Psoas muscle (tissue), 8 donors: ENCODE results near the gene ARHGAP10. TPM values are rescaled to one million over a fixed set of nuclear protein-coding genes. Genes with fewer than 3 reads are reported as not detected.

Experiments used
- ATAC-seq, 4 donors: fragments of 200-7000 bp; cut with Tn5 transposase; one replicate each; pipeline ENCODE4 v1.9.1; 2020; ENCODE audit warnings: moderate library complexity in 3 of 4, mild to moderate bottlenecking in 2 of 4
- DNase-seq, 2 donors: peaks; one replicate each; pipeline ENCODE4 v3.0.0-alpha.2; 2020
- H3K27ac ChIP-seq: fragments of 200-600 bp; one replicate; pipeline ENCODE4 v1.8.0; 2022
- H3K27me3 ChIP-seq, 3 donors: fragments of 200-600 bp in 1 of 3; one replicate each; pipeline versions ENCODE4 v1.6.1 to v1.8.0; 2013 to 2022; ENCODE audit warnings: low read length in 2 of 3, mild to moderate bottlenecking in 2 of 3, moderate library complexity in 1 of 3; ENCODE audit not compliant: insufficient read depth in 3 of 3
- H3K36me3 ChIP-seq, 2 donors: fragments of 200-600 bp in 1 of 2; one replicate each; pipeline versions ENCODE4 v1.6.1 to v1.8.0; 2013 to 2022; ENCODE audit warnings: low read depth in 1 of 2, mild to moderate bottlenecking in 1 of 2, moderate library complexity in 1 of 2; ENCODE audit not compliant: insufficient read depth in 1 of 2
- H3K4me1 ChIP-seq: fragments of 200-600 bp; one replicate; pipeline ENCODE4 v1.8.0; 2022
- H3K4me3 ChIP-seq: fragments of 200-600 bp; one replicate; pipeline ENCODE4 v1.8.0; 2022; ENCODE audit warnings: mild to moderate bottlenecking
- H3K9me3 ChIP-seq: fragments of 200-600 bp; one replicate; pipeline ENCODE4 v1.8.0; 2022
- WGBS, 3 donors: extraction: QIAGEN DNeasy Blood & Tissue Kit; methylation state at CpG; one replicate each; pipeline versions ENCODE4 v1.1.6 to v1.1.7; 2013; 5-methylcytosine and 5-hydroxymethylcytosine counted together
- intact Hi-C, 2 donors: fragments of 100-400 bp; cut with DNase I; formaldehyde crosslinking; loops; one replicate each; pipeline versions ENCODE4 v1.11.0 to v1.14.2; 2022
- polyA plus RNA-seq, 3 donors: library from polyadenylated mRNA; stranded (reverse); fragments of 200-250 nt; gene quantifications; one replicate each; pipeline ENCODE4 v1.2.3, GENCODE V29; 2013
- total RNA-seq, 4 donors: library from RNA; stranded (reverse); fragmentation: NEBNext Ultra II Directional in 2 of 4; extraction: Animal tissue kit (Norgen Biotek cat#: 25700) in 2 of 4; gene quantifications; one replicate each; pipeline versions ENCODE4 v1.2.1 to v1.2.4, GENCODE V29; 2021 to 2023
- TF ChIP-seq, protein P1 (sequence below): fragments of 200-600 bp; IDR thresholded peaks from one replicate; pipeline ENCODE4 v1.8.0; 2022; ENCODE audit warnings: antibody characterized with exemption
- donor health status: healthy with polysubstance abuse.
- donor health status: DM: no; HTN: no; CAD: no; lungs with moderate emphysema.
- donor health status: Bipolar disorder and iron deficiency.
- donor health status: healthy.
- donor health status: DM: yes; HTN: yes; CAD: no.
- donor health status: DM: no; HTN: no; CAD: no.
- donor health status: DM: no; HTN: no; CAD: no.
- donor health status: DM: yes; HTN: yes; CAD: no.

The ARHGAP10 gene
- total and polyA plus RNA-seq, 7 donors: 28.8 to 43.5 (median 34.0) TPM

DNA sequence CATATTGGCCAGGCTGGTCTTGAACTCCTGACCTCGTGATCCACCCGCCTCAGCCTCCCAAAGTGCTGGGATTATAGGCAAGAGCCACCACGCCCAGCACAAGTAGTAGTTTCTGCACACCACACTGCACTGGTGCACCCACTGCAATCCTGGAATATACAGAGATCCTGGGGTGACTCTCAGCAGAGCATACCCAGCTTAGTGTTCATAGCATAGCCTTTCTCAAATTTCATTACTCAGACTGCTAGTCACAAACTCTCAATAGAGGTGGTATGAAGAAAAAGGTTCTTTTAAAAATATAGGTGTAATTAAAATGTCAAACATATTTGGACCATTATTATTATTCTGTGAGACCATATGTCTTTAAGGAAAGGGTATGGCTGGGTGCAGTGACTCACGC is 6.2 kb upstream of the ARHGAP10 start:
- no peaks in the 10 kb centered on the region for H3K27me3 ChIP-seq
- H3K9me3 ChIP-seq: no peaks in the 10 kb centered on the region
- no peak overlapping the region for H3K27ac ChIP-seq
- TF ChIP-seq, protein P1, sequence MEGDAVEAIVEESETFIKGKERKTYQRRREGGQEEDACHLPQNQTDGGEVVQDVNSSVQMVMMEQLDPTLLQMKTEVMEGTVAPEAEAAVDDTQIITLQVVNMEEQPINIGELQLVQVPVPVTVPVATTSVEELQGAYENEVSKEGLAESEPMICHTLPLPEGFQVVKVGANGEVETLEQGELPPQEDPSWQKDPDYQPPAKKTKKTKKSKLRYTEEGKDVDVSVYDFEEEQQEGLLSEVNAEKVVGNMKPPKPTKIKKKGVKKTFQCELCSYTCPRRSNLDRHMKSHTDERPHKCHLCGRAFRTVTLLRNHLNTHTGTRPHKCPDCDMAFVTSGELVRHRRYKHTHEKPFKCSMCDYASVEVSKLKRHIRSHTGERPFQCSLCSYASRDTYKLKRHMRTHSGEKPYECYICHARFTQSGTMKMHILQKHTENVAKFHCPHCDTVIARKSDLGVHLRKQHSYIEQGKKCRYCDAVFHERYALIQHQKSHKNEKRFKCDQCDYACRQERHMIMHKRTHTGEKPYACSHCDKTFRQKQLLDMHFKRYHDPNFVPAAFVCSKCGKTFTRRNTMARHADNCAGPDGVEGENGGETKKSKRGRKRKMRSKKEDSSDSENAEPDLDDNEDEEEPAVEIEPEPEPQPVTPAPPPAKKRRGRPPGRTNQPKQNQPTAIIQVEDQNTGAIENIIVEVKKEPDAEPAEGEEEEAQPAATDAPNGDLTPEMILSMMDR: no peak
- intact Hi-C loops: loop anchor here in 1 of 2 donors (5.0 kb wide), 1 partner anchor 137 kb away; no protein-coding TSS in a partner anchor
- DNase-seq (no peak), ATAC-seq (no peak)
- 94 to 98% (median 94%) methylated on average over 4 of the region's 4 CpGs for WGBS, 3 donors
- H3K4me1 ChIP-seq: no peaks in the 10 kb centered on the region
- no peak overlapping the region for H3K4me3 ChIP-seq
- no peaks in the 10 kb centered on the region for H3K36me3 ChIP-seq

GRCh38 chr4:147727476-147728028 is 4.3 kb upstream of the ARHGAP10 start:
- Histone ChIP-seq H3K27ac (no peak overlapping the region), H3K4me3 (no peak overlapping the region), H3K36me3 (no peaks in the 10 kb centered on the region), H3K9me3 (no peaks in the 10 kb centered on the region), H3K4me1 (no peaks in the 10 kb centered on the region), H3K27me3 (no peaks in the 10 kb centered on the region)
- 62 to 73% (median 63%) methylated on average over 2 of the region's 2 CpGs for WGBS, 3 donors
- TF ChIP-seq, protein P1: no peak
- ATAC-seq (no peak), DNase-seq (no peak)
- intact Hi-C loops: loop anchor here in 1 of 2 donors (5.0 kb wide), 1 partner anchor 135 kb away; no protein-coding TSS in a partner anchor

- Histone ChIP-seq H3K27me3 (no peaks in the 10 kb centered on the region), H3K27ac (peak overlapping the region; percentile 97), H3K4me3 (no peak overlapping the region), H3K36me3 (no peaks in the 10 kb centered on the region), H3K4me1 (peaks cover 17% of the 10 kb centered on the region), H3K9me3 (no peaks in the 10 kb centered on the region)
- no peak for ATAC-seq
- TF ChIP-seq, protein P1: no peak
- 77 to 85% (median 78%) methylated on average over 4 of the region's 4 CpGs for WGBS, 3 donors
- intact Hi-C loops: loop anchor here (5.0 kb wide), 4 partner anchors 42 to 102 kb away; no protein-coding TSS in a partner anchor
- DNase-seq: no peak
These were observed 1.6 kb upstream of the ARHGAP10 start for GRCh38 chr4:147730333-147730732.

- Histone ChIP-seq H3K4me3 (peak overlapping the region; percentile 93), H3K9me3 (no peaks in the 10 kb centered on the region), H3K36me3 (no peaks in the 10 kb centered on the region), H3K27me3 (no peaks in the 10 kb centered on the region), H3K4me1 (peaks cover 37% of the 10 kb centered on the region), H3K27ac (peak overlapping the region; percentile 97)
- TF ChIP-seq, protein P1: no peak
- 1% methylated on average over 36 to 38 of the region's 38 CpGs for WGBS, 3 donors
- ATAC-seq (peak; percentile 51 to 70 (median 64)), DNase-seq (peak; percentile 43 to 69)
- intact Hi-C loops: loop anchor here (5.0 kb wide), 4 partner anchors 40 to 100 kb away; no protein-coding TSS in a partner anchor
These were observed 789 bp downstream of the ARHGAP10 start for GRCh38 chr4:147732518-147733235.
